OCI-LY3 (cell line): Measurements from ENCODE around the gene OPCML.

Source experiments
- EZH2phosphoT487 ChIP-seq: fragments of 200-600 bp; shearing (Covaris generic); IDR thresholded peaks from 2 replicates; pipeline ENCODE4 v1.6.1; 2018; ENCODE audit warnings: antibody characterized with exemption, mixed run types, low read depth
- TF ChIP-seq, protein P1 (sequence below): fragments of 200-600, 300-600 bp; sonication (generic); IDR thresholded peaks from 2 replicates; pipeline ENCODE4 v1.5.1; 2014; ENCODE audit warnings: antibody characterized with exemption, low read length, low read depth

DNA sequence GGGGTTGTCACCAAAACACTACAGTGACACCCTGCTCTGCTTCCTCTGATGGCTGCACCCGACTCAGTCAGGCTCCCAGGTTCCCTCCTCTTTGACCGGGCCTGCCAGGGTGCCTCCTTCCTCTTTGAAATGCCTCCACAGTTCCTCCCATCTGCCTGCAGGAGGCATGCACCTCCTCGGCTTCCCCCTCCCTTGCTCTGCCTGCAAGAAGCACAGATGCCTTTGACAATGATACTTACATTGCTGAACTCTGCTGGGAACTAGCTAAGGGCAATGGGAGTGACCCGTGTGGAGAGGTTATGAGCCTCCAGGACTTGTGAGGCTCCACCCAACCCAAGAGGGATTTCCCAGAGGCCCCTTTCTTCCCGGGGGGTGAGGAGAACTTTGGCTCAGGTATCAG lies 674.1 kb downstream of the OPCML start:
- TF ChIP-seq, protein P1, sequence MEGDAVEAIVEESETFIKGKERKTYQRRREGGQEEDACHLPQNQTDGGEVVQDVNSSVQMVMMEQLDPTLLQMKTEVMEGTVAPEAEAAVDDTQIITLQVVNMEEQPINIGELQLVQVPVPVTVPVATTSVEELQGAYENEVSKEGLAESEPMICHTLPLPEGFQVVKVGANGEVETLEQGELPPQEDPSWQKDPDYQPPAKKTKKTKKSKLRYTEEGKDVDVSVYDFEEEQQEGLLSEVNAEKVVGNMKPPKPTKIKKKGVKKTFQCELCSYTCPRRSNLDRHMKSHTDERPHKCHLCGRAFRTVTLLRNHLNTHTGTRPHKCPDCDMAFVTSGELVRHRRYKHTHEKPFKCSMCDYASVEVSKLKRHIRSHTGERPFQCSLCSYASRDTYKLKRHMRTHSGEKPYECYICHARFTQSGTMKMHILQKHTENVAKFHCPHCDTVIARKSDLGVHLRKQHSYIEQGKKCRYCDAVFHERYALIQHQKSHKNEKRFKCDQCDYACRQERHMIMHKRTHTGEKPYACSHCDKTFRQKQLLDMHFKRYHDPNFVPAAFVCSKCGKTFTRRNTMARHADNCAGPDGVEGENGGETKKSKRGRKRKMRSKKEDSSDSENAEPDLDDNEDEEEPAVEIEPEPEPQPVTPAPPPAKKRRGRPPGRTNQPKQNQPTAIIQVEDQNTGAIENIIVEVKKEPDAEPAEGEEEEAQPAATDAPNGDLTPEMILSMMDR: no peak
- TF ChIP-seq EZH2phosphoT487: no peak
